H1 (cell line): ENCODE measurements around the gene TACR2. TPM values are rescaled to one million over a fixed set of nuclear protein-coding genes. Genes with fewer than 3 reads are reported as not detected.

Experiments
- CTCF ChIA-PET: fragments of 300-600 bp; sonication (Branson Sonifier 250); formaldehyde crosslinking; loops from one replicate; lab custom pipeline; 2021; ENCODE audit not compliant: partially characterized antibody; lab: Charles Lee
- POLR2A ChIA-PET: fragments of 300-600 bp; sonication (Branson Sonifier 250); formaldehyde crosslinking; loops from one replicate; lab custom pipeline; 2021; ENCODE audit warnings: inconsistent platforms; ENCODE audit not compliant: partially characterized antibody; lab: Charles Lee
- DNase-seq, 2 experiments: peaks; one replicate each; pipeline versions ENCODE4 v3.0.0 to v3.0.0-alpha.2; 2010 to 2022; ENCODE audit warnings: low spot score in 2 of 2, low read depth in 1 of 2, mixed read lengths in 1 of 2
- FAIRE-seq: peaks from 2 replicates; lab custom pipeline; 2011; peaks lifted over from hg19 to GRCh38; lab: Jason Lieb, UNC
- H2AFZ ChIP-seq: 2 replicates; pipeline ENCODE4 v1.8.1; 2012; ENCODE audit warnings: low read length, inconsistent platforms
- H2AK5ac ChIP-seq: 2 replicates; pipeline ENCODE4 v1.6.1; 2013; ENCODE audit warnings: low read depth, low read length
- H2BK120ac ChIP-seq: replicated peaks from 2 replicates; pipeline ENCODE3; 2013; ENCODE audit warnings: low read depth, low read length, inconsistent platforms
- H2BK12ac ChIP-seq: 2 replicates; pipeline ENCODE4 v1.6.1; 2013; ENCODE audit warnings: low read depth, low read length
- H2BK15ac ChIP-seq: 2 replicates; pipeline ENCODE4 v1.6.1; 2013; ENCODE audit warnings: low read length
- H2BK20ac ChIP-seq: 2 replicates; pipeline ENCODE4 v1.6.1; 2013; ENCODE audit warnings: low read length
- H2BK5ac ChIP-seq: 2 replicates; pipeline ENCODE4 v1.6.1; 2013; ENCODE audit warnings: low read depth, low read length
- H3K14ac ChIP-seq: 2 replicates; pipeline ENCODE4 v1.6.1; 2013; ENCODE audit warnings: inconsistent platforms; ENCODE audit not compliant: insufficient read length
- H3K18ac ChIP-seq: 2 replicates; pipeline ENCODE4 v1.6.1; 2013; ENCODE audit warnings: low read length; ENCODE audit errors: extremely low read depth
- H3K23ac ChIP-seq: 2 replicates; pipeline ENCODE4 v1.6.1; 2013; ENCODE audit warnings: inconsistent platforms; ENCODE audit not compliant: insufficient read length
- H3K23me2 ChIP-seq: 2 replicates; pipeline ENCODE4 v1.6.1; 2013; ENCODE audit warnings: low read depth, low read length
- H3K27ac ChIP-seq: 2 replicates; pipeline ENCODE4 v1.6.1; 2011; ENCODE audit warnings: low read depth, low read length, inconsistent platforms
- H3K27me3 ChIP-seq, 4 experiments: replicated peaks in 1 of 4; 1 replicate in 1 of 4; 2 replicates in 3 of 4; pipeline versions ENCODE4 v1.6.1 to v1.8.1; 2011 to 2013; ENCODE audit warnings: low read length in 3 of 4, mild to moderate bottlenecking in 3 of 4, inconsistent platforms in 2 of 4, mixed read lengths in 2 of 4, moderate library complexity in 1 of 4; ENCODE audit not compliant: control insufficient read depth in 3 of 4, insufficient read depth in 3 of 4; ENCODE audit errors: extremely low read depth in 1 of 4
- H3K36me3 ChIP-seq, 4 experiments: 2 replicates each; pipeline versions ENCODE4 v1.6.1 to v1.8.1; 2011 to 2013; ENCODE audit warnings: mild to moderate bottlenecking in 4 of 4, low read length in 3 of 4, moderate library complexity in 2 of 4, control low read depth in 1 of 4, inconsistent platforms in 1 of 4; ENCODE audit not compliant: insufficient read depth in 4 of 4, control insufficient read depth in 2 of 4
- H3K4ac ChIP-seq: replicated peaks from 2 replicates; pipeline ENCODE3; 2013; ENCODE audit warnings: low read length, low read depth, mixed read lengths, inconsistent platforms; ENCODE audit not compliant: insufficient read length
- H3K4me1 ChIP-seq, 4 experiments: replicated peaks in 1 of 4; 1 replicate in 1 of 4; 2 replicates in 3 of 4; pipeline versions ENCODE4 v1.6.1 to v1.8.1; 2011 to 2013; ENCODE audit warnings: low read length in 3 of 4, inconsistent platforms in 2 of 4, mixed read lengths in 1 of 4; ENCODE audit not compliant: insufficient read depth in 4 of 4, control insufficient read depth in 3 of 4
- H3K4me2 ChIP-seq, 2 experiments: 2 replicates each; pipeline versions ENCODE4 v1.6.1 to v1.8.1; 2011 to 2013; ENCODE audit warnings: low read depth in 2 of 2, low read length in 2 of 2, control low read depth in 1 of 2, inconsistent platforms in 1 of 2, mild to moderate bottlenecking in 1 of 2; ENCODE audit not compliant: insufficient read depth in 1 of 2
- H3K4me3 ChIP-seq, 4 experiments: fragments of 200-600, 300-600 bp in 1 of 4; sonication (generic), shearing (Covaris generic), sonication (Bioruptor Twin) in 1 of 4; 2 replicates each; pipeline versions ENCODE4 v1.5.1 to v1.8.1; 2011 to 2016; ENCODE audit warnings: low read length in 4 of 4, low read depth in 3 of 4, control low read depth in 2 of 4, inconsistent platforms in 2 of 4, mild to moderate bottlenecking in 2 of 4, mixed read lengths in 1 of 4, moderate library complexity in 1 of 4; ENCODE audit not compliant: insufficient read depth in 2 of 4; ENCODE audit errors: extremely low read depth in 1 of 4
- H3K56ac ChIP-seq: replicated peaks from 2 replicates; pipeline ENCODE3; 2013; ENCODE audit warnings: low read depth, mild to moderate bottlenecking, mixed read lengths, low read length, inconsistent platforms; ENCODE audit not compliant: insufficient read length
- H3K79me1 ChIP-seq: 2 replicates; pipeline ENCODE4 v1.6.1; 2013; ENCODE audit warnings: low read depth, low read length, control low read depth
- H3K79me2 ChIP-seq, 2 experiments: 2 replicates each; pipeline versions ENCODE4 v1.6.1 to v1.8.1; 2012 to 2013; ENCODE audit warnings: low read length in 2 of 2, mild to moderate bottlenecking in 2 of 2, inconsistent platforms in 1 of 2; ENCODE audit not compliant: insufficient read depth in 2 of 2, control insufficient read depth in 1 of 2
- H3K9ac ChIP-seq, 4 experiments: replicated peaks in 1 of 4; 1 replicate in 1 of 4; 2 replicates in 3 of 4; pipeline versions ENCODE4 v1.6.1 to v1.8.1; 2011 to 2013; ENCODE audit warnings: low read depth in 3 of 4, low read length in 3 of 4, control low read depth in 2 of 4, mild to moderate bottlenecking in 2 of 4, moderate library complexity in 2 of 4, inconsistent platforms in 1 of 4; ENCODE audit errors: extremely low read depth in 1 of 4
- H3K9me3 ChIP-seq, 2 experiments: 2 replicates each; pipeline versions ENCODE4 v1.6.1 to v1.8.1; 2012 to 2013; ENCODE audit warnings: mild to moderate bottlenecking in 2 of 2, moderate library complexity in 2 of 2, control low read depth in 1 of 2, inconsistent platforms in 1 of 2, low read depth in 1 of 2, low read length in 1 of 2, mixed read lengths in 1 of 2; ENCODE audit not compliant: insufficient read depth in 2 of 2
- H4K20me1 ChIP-seq, 2 experiments: replicated peaks in 1 of 2; 2 replicates each; pipeline versions ENCODE3 to v1.8.1; 2011 to 2013; ENCODE audit warnings: inconsistent platforms in 2 of 2, low read length in 2 of 2, mild to moderate bottlenecking in 1 of 2; ENCODE audit not compliant: insufficient read depth in 2 of 2, control insufficient read depth in 1 of 2
- H4K5ac ChIP-seq: 2 replicates; pipeline ENCODE4 v1.6.1; 2013; ENCODE audit warnings: low read length, low read depth, mixed read lengths, inconsistent platforms; ENCODE audit not compliant: insufficient read length
- H4K8ac ChIP-seq: 2 replicates; pipeline ENCODE4 v1.8.0; 2013; ENCODE audit warnings: mild to moderate bottlenecking, moderate library complexity, low read length, inconsistent platforms; ENCODE audit not compliant: insufficient read depth; ENCODE audit errors: extremely low read depth
- H4K91ac ChIP-seq: replicated peaks from 2 replicates; pipeline ENCODE3; 2013; ENCODE audit warnings: low read length, mixed read lengths, inconsistent platforms; ENCODE audit not compliant: insufficient read length
- ATF3 ChIP-seq: IDR thresholded peaks from 2 replicates; pipeline ENCODE4 v1.6.1; 2011; ENCODE audit warnings: low read depth, mild to moderate bottlenecking, low read length; ENCODE audit not compliant: insufficient read depth
- CBX8 ChIP-seq: fragments of 300-800, 300-1000 bp; sonication (generic); IDR thresholded peaks from 2 replicates; pipeline ENCODE4 v1.7.1; 2016; ENCODE audit warnings: low read depth, low read length, borderline replicate concordance
- CEBPB ChIP-seq: IDR thresholded peaks from 2 replicates; pipeline ENCODE4 v1.6.1; 2012; ENCODE audit warnings: low read depth, low read length
- CHD1 ChIP-seq: IDR thresholded peaks from 2 replicates; pipeline ENCODE4 v1.6.1; 2012; ENCODE audit warnings: low read depth, low read length, improper control_type of control experiment
- CREB1 ChIP-seq: IDR thresholded peaks from 2 replicates; pipeline ENCODE4 v1.6.1; 2012; ENCODE audit warnings: inconsistent platforms
- EP300 ChIP-seq, 2 experiments: IDR thresholded peaks; 1 replicate in 1 of 2; 2 replicates in 1 of 2; pipeline ENCODE4 v1.6.1; 2011 to 2012; ENCODE audit warnings: low read depth in 2 of 2, low read length in 2 of 2, mild to moderate bottlenecking in 2 of 2, borderline replicate concordance in 1 of 2, inconsistent platforms in 1 of 2, moderate library complexity in 1 of 2
- GTF2F1 ChIP-seq: IDR thresholded peaks from 2 replicates; pipeline ENCODE4 v1.6.1; 2012; ENCODE audit warnings: low read depth, low read length, improper control_type of control experiment, borderline replicate concordance
- RNF2 ChIP-seq: fragments of 200-900, 300-1000 bp; sonication (generic); IDR thresholded peaks from 2 replicates; pipeline ENCODE4 v1.7.1; 2016; ENCODE audit warnings: borderline replicate concordance, low read depth, mild to moderate bottlenecking, antibody characterized with exemption, low read length; ENCODE audit not compliant: poor library complexity, severe bottlenecking; ENCODE audit errors: missing control alignments
- SIRT6 ChIP-seq: IDR thresholded peaks from one replicate; pipeline ENCODE4 v1.7.1; 2012; ENCODE audit warnings: low read length, inconsistent platforms
- USF2 ChIP-seq: IDR thresholded peaks from 2 replicates; pipeline ENCODE4 v1.6.1; 2011; ENCODE audit warnings: low read length, improper control_type of control experiment
- ZNF274 ChIP-seq: IDR thresholded peaks from 2 replicates; pipeline ENCODE4 v1.7.0; 2012; ENCODE audit warnings: low read length, borderline replicate concordance; ENCODE audit errors: extremely low read depth
- WGBS, 2 experiments: shearing (Covaris generic) in 1 of 2; methylation state at CpG; one replicate each; pipeline versions ENCODE4 v1.1.6 to v1.1.7; 2013 to 2015; ENCODE audit warnings: low lambda C conversion rate in 2 of 2, mixed read lengths in 2 of 2, inconsistent platforms in 1 of 2, low coverage in 1 of 2, missing lambda C conversion rate in 1 of 2; ENCODE audit not compliant: insufficient replicate concordance in 2 of 2, insufficient coverage in 1 of 2, insufficient read length in 1 of 2; ENCODE audit errors: extremely low coverage in 1 of 2, missing lambda C conversion rate in 1 of 2; 5-methylcytosine and 5-hydroxymethylcytosine counted together
- polyA plus RNA-seq, 7 experiments: library from polyadenylated mRNA; depleted of rRNA in 3 of 7; stranded (reverse) in 5 of 7; unstranded in 2 of 7; fragments of >200 nt in 5 of 7; fragments of 200-250 nt in 2 of 7; gene quantifications; 1 replicate in 5 of 7; 2 replicates in 1 of 7; 4 replicates in 1 of 7; pipeline versions ENCODE4 v1.2.1 to v1.2.3, GENCODE V29; 2011 to 2013; ENCODE audit warnings: missing spikeins in 2 of 7, mixed read lengths in 2 of 7
- total RNA-seq: library from RNA; stranded (reverse); fragmentation: NEBNext Ultra II Directional; extraction: Animal tissue kit (Norgen Biotek cat#: 25700); gene quantifications from 2 replicates; pipeline ENCODE4 v1.2.1, GENCODE V29; 2021

Gene TACR2
- total and polyA plus RNA-seq, 2 of the 8 experiments (the other 6 are each of a cell fraction or from before 2014, with no cell fraction given): 0.06 TPM; not detected in 1

- Histone ChIP-seq H3K4ac (no peak overlapping the region), H3K14ac (no peak overlapping the region), H2BK20ac (no peak overlapping the region), H3K27ac (no peak overlapping the region), H3K36me3 (no peaks in the 10 kb centered on the region), H4K5ac (no peak overlapping the region), H3K27me3 (no peaks in the 10 kb centered on the region), H3K18ac (no peak overlapping the region), H3K23me2 (no peaks in the 10 kb centered on the region; the same call in 1 of the 2 replicates), H3K4me3 (no peak overlapping the region), H4K91ac (no peak overlapping the region), H2BK5ac (no peak overlapping the region), H3K79me1 (no peaks in the 10 kb centered on the region), H3K23ac (no peak overlapping the region), H3K56ac (no peak overlapping the region), H2AK5ac (no peak overlapping the region), H3K4me2 (no peak overlapping the region), H3K9ac (no peak overlapping the region), H3K9me3 (no peaks in the 10 kb centered on the region), H2BK15ac (no peak overlapping the region), H2AFZ (no peak overlapping the region), H2BK12ac (no peak overlapping the region), H2BK120ac (no peak overlapping the region), H3K79me2 (no peaks in the 10 kb centered on the region), H4K8ac (no peak overlapping the region), H4K20me1 (no peaks in the 10 kb centered on the region), H3K4me1 (no peaks in the 10 kb centered on the region)
- FAIRE-seq: no peak
- no peak for TF ChIP-seq ZNF274
- no peak for TF ChIP-seq USF2
- no peak for TF ChIP-seq CEBPB
- no peak for TF ChIP-seq EP300 (IDR thresholded peaks at IDR 0.05; ENCODE audit: borderline replicate concordance in 1 of 2, low read depth in 2 of 2, low read length in 2 of 2)
- no peak for TF ChIP-seq SIRT6
- TF ChIP-seq CHD1: no peak
- TF ChIP-seq GTF2F1: no peak
- no peak for TF ChIP-seq CBX8
- no peak for TF ChIP-seq CREB1
- no peak for TF ChIP-seq ATF3
- TF ChIP-seq RNF2: no peak
- CTCF ChIA-PET: interaction anchor here (0.7 to 2.7 kb wide), 9 partner anchors 9 to 75 kb away, joined by 3 to 22 read pairs (median 5); partner anchors contain the start of gene TSPAN15
- 77% methylated on average over 5 of the region's 5 CpGs; no CpG with 5 or more reads in 1 of the 2 experiments for WGBS, 2 experiments
- DNase-seq: no peak
- POLR2A ChIA-PET: no interaction called here
Measured at GRCh38 chr10:69439813-69440506, 23.2 kb upstream of the TACR2 start.
